Epithelial cell of proximal tubule (primary cell): ENCODE measurements around the gene SLC35E2B. TPM values are rescaled to one million over a fixed set of nuclear protein-coding genes. Genes with fewer than 3 reads are reported as not detected.
A peak's percentile ranks its signal among the peaks of the same experiment; 100 is the strongest.
"Not testable (repeated sequence)": the region's sequence is repeated elsewhere in the genome, so short reads cannot be mapped to it uniquely, and the experiment has no call there.

Experiments used
- DNase-seq: peaks from one replicate; pipeline ENCODE4 v3.0.0-alpha.2; 2011; ENCODE audit warnings: low read depth
- H3K4me3 ChIP-seq: 2 replicates; pipeline ENCODE4 v1.5.1; 2011; ENCODE audit warnings: low read depth, mild to moderate bottlenecking, low read length
- CTCF ChIP-seq: conservative IDR thresholded peaks from 2 replicates; pipeline ENCODE4 v1.5.1; 2012; ENCODE audit warnings: low read depth, mild to moderate bottlenecking, low read length
- total RNA-seq: library from RNA; depleted of rRNA; stranded (reverse); fragments of >200 nt; gene quantifications from 2 replicates; pipeline ENCODE4 v1.2.3, GENCODE V29; 2015

SLC35E2B gene
- 22.4 and 22.8 TPM in 2 replicates for total RNA-seq

GRCh38 chr1:1692714-1693647, at the start of gene SLC35E2B:
Gene SLC35E2B (minus strand): TSS chr1:1692795. CDS start chr1:1676699, 16,096 bp downstream.
- DNase-seq = peak; percentile 26

GRCh38 chr1:1741013-1741412, 48.4 kb upstream of the SLC35E2B start:
- DNase-seq = peak; percentile 25
- H3K4me3 ChIP-seq = not testable (repeated sequence)

More at GRCh38 chr1:1692714-1693647, at the start of gene SLC35E2B:
- H3K4me3 ChIP-seq = peak within 1 kb of the TSS; percentile 55

GRCh38 chr1:1738799-1739337, 46.3 kb upstream of the SLC35E2B start:
- DNase-seq, H3K4me3 ChIP-seq: not testable (repeated sequence)

- DNase-seq = not testable (repeated sequence)
Measured at GRCh38 chr1:1737675-1738590, 45.3 kb upstream of the SLC35E2B start.

GRCh38 chr1:1732381-1732780, 39.8 kb upstream of the SLC35E2B start:
- H3K4me3 ChIP-seq = no peak overlapping the region
- no peak for DNase-seq
- TF ChIP-seq CTCF = no peak

More at GRCh38 chr1:1737675-1738590, 45.3 kb upstream of the SLC35E2B start:
- H3K4me3 ChIP-seq = not testable (repeated sequence)

- H3K4me3 ChIP-seq = no peak overlapping the region
- no peak for DNase-seq
- no peak for TF ChIP-seq CTCF
Measured at GRCh38 chr1:1730870-1731269, 38.3 kb upstream of the SLC35E2B start.

GRCh38 chr1:1730230-1730629, 37.6 kb upstream of the SLC35E2B start:
- DNase-seq, H3K4me3 ChIP-seq: not testable (repeated sequence)

GRCh38 chr1:1729116-1729816, 36.7 kb upstream of the SLC35E2B start:
- not testable (repeated sequence) for DNase-seq, H3K4me3 ChIP-seq

GRCh38 chr1:1728308-1729005, 35.9 kb upstream of the SLC35E2B start:
- H3K4me3 ChIP-seq, DNase-seq: not testable (repeated sequence)

- not testable (repeated sequence) for DNase-seq
Measured at GRCh38 chr1:1727131-1727651, 34.6 kb upstream of the SLC35E2B start.

GRCh38 chr1:1726088-1726487, 33.5 kb upstream of the SLC35E2B start:
- H3K4me3 ChIP-seq = not testable (repeated sequence)

More at GRCh38 chr1:1727131-1727651, 34.6 kb upstream of the SLC35E2B start:
- H3K4me3 ChIP-seq = not testable (repeated sequence)

More at GRCh38 chr1:1726088-1726487, 33.5 kb upstream of the SLC35E2B start:
- not testable (repeated sequence) for DNase-seq
